Glomerular endothelial cell (primary cell): ENCODE data around the gene KIRREL1. TPM values are rescaled to one million over a fixed set of nuclear protein-coding genes. Genes with fewer than 3 reads are reported as not detected.

Experiments used
- DNase-seq: peaks from one replicate; pipeline ENCODE4 v3.0.0-alpha.2; 2011; ENCODE audit warnings: low read depth, low spot score; ENCODE audit errors: extremely low read depth
- total RNA-seq: library from RNA; depleted of rRNA; stranded (reverse); fragments of >200 nt; gene quantifications from 2 replicates; pipeline ENCODE4 v1.2.3, GENCODE V29; 2015

The KIRREL1 gene
- total RNA-seq, 1 donor from 2014 or later, result 60.3 TPM

- no peak for DNase-seq
These were observed 108.0 kb downstream of the KIRREL1 start for GRCh38 chr1:158101455-158101854.

- DNase-seq, result peak; percentile 51
These were observed 108.5 kb downstream of the KIRREL1 start for GRCh38 chr1:158101927-158102326.

- no peak for DNase-seq
These were observed 109.6 kb downstream of the KIRREL1 start for GRCh38 chr1:158102881-158103674.

- no peak for DNase-seq
These were observed 110.5 kb downstream of the KIRREL1 start for GRCh38 chr1:158103861-158104522.

- no peak for DNase-seq
These were observed 111.4 kb downstream of the KIRREL1 start for GRCh38 chr1:158104891-158105290.

GRCh38 chr1:158105352-158106095, 112.1 kb downstream of the KIRREL1 start:
- no peak for DNase-seq

GRCh38 chr1:158107916-158108315, 114.5 kb downstream of the KIRREL1 start:
- no peak for DNase-seq

GRCh38 chr1:158112994-158113758, 119.7 kb downstream of the KIRREL1 start:
- DNase-seq, result no peak

GRCh38 chr1:158113759-158114127, 120.3 kb downstream of the KIRREL1 start:
- DNase-seq, result no peak

GRCh38 chr1:158115126-158115525, 121.7 kb downstream of the KIRREL1 start:
- DNase-seq, result no peak

- DNase-seq, result no peak
These were observed 123.1 kb downstream of the KIRREL1 start for GRCh38 chr1:158116311-158117167.

GRCh38 chr1:158117854-158118704, 124.6 kb downstream of the KIRREL1 start:
- DNase-seq, result no peak

- DNase-seq, result no peak
These were observed 125.4 kb downstream of the KIRREL1 start for GRCh38 chr1:158118713-158119402.

GRCh38 chr1:158119976-158120653, 126.7 kb downstream of the KIRREL1 start:
- DNase-seq, result no peak

- no peak for DNase-seq
These were observed 128.3 kb downstream of the KIRREL1 start for GRCh38 chr1:158121604-158122254.

GRCh38 chr1:158122833-158123388, 129.5 kb downstream of the KIRREL1 start:
- DNase-seq, result no peak

- no peak for DNase-seq
These were observed 130.6 kb downstream of the KIRREL1 start for GRCh38 chr1:158124034-158124433.
